Stimulated activated CD4-positive, alpha-beta T cell treated with anti-CD3 and anti-CD28 coated beads, Interleukin-12 subunit alpha, Interleukin-12 subunit beta, amount 100 ng/mL, for 4 hours (primary cell): ENCODE measurements around the gene TOR4A.

Experiments used
- DNase-seq: peaks from one replicate; pipeline ENCODE4 v3.0.0-alpha.2; 2020

The TOR4A gene

DNA sequence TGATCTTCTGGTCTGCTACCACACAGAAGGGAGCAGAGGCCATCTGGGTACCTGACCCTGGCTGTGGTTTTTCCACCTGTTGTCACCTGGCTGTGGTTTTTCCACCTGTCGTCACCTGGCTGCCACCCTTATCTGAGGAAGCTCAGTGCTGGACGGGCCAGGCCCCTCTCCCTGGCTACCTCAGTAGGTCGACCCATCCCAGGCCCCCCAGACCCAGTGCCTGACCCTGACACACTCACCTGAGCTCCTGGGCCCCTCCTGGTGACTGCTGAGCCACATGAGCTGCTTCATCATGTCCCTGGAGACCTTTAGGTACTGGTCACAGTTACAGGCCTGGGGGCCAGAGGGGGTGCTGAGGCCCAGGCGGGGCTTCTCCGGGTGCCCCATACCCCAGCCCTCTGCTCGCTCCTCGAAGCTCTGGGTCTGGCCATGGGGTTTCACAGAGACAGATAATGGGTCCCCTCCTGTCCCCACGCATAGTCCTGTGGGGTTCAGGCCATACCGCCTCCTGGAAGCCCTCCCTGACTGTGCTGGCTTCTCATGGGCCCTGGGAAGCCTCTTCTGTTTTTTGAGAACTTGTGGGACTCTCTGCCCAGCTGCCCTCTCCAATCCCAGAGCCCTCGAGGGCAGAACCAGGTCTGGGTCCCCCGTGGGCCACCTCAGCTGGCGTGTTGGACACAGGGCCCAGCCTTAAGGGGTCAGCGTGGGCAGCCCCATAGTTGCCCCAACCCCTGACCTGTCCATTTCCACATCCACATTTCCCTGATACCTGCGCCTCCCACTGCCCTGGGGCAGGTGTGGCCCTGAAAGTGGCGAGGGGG lies 32.1 kb downstream of the TOR4A start:
- no peak for DNase-seq

DNA sequence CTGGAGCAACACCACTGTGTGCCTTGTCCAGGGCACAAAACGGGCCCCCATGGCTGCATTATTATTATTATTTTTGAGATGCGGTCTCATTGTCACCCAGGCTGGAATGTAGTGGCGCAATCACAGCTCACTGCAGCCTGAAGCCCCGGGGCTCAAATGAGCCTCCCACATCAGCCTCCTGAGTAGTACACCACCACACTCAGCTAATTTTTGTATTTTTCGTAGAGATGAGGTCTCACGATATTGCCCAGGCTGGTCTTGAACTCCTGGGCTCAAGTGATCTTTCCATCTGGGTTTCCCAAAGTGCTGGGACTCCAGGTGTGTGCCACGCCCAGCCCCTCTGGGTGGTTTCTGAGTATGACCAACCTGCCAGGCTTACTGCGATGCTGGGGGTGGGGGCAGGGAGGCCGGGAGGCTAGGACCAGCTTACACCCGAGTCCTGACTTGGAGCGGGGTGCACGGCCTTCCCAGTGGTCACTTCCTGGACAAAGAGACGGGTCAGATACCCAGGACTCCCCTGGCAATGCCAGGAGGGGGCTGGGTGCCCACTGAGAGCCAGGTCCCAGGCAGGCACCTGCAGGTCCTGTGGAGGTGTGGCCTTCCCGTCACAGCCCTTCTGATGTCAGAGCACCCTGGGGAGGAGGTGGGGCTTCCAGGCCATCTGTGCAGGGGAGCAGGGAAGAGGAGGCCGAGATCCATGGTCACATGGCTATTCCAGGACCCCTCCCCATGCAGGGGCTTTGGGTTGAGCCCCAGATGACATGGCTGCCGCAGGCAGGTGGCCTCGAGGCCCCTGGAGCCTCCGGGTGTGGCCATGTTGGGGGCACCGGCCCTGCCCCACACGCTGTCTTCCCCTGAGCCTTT lies 32.9 kb downstream of the TOR4A start:
- no peak for DNase-seq

DNA sequence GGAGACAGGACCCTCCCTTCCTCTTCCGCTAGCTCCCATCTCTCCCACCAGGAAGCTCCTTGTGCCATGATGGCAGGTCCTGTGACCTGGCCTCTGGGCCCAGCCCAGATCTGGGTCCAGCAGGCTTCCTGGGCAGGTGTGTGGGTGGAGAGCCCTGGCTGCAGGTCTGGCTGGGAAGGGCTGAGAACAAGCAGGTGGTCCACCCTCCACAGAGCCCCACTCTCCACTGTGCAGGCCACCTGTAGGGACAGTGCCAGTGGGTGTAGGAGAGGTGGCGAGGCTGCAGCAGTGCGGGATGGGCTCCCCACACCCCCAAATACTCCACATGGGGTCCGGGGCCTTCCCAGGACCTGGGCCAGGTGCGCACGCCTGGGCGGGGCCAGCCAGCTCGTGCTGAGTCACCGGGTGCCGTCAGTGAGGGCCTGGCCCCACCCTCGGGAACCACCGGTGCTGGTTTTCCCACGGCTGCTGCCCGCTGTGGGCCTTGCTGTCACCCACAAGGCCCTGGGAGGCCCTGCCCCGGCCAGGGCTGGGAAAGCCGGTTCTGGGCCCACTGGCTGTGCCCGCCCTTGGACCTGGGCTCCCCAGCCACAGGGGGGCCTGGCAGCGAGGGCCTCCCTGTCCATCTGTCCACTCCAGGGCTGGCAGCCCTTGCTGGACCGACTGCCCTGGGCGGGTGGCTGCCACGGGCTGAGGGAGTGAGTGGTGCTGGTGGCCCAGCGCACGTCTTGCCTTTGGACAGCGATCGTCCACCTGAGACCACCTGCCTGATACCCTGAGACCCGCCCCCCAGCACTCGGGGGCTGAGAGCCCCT lies 33.9 kb downstream of the TOR4A start:
- DNase-seq = no peak

DNA sequence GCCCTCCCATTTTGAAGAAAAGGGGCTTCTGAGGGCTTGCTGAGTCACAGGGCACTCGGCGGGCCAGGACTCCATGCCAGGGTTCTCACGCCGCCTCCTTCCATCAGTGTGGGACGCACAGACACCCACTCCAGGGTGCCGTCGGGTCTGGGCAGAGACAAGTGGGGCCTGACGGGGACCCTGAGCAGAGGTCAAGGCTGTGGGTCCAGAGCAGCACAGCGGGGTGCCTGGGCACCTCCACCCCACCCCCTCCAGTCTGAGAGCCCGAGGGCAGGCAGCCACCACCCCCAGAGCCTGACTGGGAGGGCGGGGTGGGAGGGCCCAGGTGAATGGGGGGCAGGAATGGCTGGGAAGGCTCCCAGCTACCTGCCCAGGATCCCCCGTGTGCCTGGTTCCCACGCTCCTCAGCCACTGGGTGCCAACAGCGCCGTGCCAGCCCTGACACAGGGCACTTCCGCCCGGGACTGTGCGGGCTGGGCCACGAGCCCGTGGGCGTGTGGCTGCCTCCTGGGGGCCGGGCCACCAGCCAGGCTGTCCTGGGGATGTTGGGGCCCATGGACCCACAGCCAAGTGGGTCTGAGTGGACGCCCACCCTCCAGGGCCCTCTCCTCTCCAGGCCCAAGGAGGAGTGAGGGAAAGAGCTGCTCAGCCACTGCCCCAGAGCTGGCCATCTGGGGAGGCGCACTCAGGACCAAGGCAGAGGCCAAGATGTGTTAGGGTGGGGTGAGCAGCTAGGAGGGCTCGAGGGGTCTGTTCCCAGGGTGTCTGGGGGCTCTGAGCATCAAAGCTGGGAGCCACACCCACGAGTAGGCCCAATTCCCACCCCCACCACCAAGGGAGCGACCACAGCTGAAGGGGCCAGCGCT lies 34.7 kb downstream of the TOR4A start:
- DNase-seq = no peak

DNA sequence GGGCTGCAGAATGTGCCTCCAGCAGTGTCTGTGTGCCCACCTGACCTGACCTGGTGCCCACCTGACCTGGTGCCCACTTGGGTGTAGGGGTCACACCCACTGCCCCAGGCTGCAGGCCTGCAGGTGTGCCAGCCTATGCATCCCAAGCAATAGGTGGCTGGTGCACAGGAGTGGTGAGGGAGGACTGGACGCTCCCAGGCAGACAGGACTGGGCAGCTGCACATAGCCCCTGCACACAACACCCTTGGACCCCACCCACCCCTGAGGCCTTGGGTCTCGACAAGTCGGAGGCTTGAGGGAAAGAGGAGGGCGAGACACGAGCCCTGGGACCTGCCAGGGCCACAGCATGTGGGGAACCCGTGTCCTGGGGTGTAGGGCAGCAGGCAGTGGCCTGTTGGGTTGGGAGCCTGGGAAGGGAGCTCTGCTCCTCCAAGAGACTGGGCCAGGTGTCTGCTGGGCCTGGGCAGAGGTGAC lies 35.4 kb downstream of the TOR4A start:
- DNase-seq = no peak

DNA sequence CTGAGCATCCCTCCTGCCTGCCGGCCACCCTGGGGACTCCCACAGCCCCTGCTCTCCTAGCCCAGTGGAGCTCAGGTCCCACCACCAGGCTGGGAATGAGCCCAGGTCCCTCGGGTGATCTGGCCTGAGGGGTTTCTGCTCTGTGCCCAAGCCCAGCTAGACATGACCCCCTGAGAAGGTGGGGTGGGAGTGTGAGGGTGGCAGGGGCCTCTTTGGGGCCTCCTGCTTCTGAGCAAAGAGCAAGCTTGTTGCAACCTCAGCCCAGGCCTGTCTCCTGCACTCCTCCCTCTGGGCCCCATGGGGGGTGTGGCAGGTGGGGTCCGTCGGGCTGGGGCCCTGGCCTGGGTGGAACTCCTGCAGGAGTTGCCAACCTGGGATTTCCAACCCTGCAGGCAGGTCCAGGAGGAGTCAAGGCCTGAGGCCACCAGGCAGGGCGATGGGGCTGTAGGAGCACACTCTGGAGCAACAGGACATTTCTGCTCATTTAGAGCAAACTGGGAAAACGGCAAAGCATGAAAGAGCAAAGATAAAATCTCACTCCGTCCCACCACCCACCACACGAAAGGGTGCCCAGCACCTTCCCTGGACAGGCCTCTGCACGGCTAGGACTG lies 35.9 kb downstream of the TOR4A start:
- no peak for DNase-seq

DNA sequence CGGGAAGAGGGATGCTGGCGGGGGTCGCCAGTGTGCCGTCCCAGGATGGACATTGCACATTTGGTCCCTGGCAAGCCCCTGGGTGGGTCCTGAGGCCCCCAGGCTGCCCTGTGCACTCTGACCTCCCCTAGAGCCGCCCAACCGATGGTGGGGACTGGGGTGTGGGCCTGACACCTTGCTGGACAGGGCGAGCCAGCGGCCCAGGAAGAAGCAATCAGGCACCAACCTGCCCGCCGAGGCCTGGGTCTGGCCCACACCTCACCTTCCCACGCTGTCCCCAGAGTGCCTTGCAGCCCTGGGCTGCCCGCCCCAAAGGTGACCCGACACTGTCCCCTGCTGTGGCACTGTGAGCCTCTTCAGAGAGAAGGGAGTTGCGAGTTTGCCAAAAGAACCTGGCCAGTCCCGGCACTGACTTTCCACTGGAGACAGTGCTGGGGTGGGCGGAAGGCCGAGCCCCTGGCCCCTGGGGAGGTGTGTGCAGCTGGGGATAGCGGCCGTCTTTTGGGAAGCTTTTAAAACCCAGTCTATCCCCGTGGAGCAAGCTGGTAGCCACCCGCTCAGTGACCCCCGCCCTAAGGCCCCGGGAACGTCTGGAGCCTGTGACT lies 36.5 kb downstream of the TOR4A start:
- no peak for DNase-seq

DNA sequence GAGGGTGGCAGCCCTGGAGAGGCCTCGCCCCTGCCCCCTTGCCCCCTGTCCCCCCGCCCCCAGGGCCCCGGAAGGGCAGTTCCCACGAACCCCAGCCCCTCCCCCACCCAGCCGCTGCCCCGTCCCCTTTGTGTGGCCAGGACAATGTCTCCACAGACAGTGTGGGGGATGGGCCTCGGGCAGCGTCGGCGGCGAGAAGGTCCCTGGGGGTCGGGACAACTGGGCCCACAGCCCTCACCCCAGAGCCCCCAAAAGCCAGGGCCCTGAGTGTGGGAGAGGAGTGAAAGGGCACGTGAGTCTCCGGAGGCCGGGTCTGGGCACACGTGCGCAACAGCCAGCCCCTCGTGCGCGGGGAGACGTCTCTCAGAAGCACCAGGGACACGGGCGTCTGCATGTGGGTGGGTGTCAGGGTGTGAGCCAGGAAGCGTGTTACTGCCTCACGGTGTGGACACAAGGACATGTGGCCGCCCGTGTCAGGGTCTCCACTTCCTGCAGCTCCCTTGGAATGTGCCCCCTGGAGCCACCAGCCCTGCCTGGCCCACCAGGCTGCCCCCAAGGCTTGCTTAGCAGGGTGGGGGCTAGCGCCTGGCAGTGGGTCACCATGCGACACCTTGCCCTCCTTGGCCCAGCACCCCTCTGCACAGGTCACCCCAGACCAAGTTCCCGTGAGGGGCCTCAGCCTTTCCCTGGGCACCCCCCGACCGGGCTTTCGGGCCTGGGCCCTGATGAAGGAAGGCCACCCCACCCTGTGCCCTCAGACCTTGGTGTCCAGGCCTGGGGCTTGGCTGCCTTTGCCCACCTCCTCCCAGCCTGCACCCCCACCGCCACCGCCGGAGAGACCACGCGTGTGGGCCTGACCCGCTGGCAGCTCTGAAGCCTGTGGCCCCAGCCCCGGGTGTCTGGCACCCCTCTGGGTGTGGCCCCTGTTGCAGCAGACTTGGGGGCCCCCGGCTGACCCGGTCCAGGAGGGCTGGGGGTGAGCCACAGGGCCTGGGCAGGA lies 37.3 kb downstream of the TOR4A start:
- DNase-seq = no peak

DNA sequence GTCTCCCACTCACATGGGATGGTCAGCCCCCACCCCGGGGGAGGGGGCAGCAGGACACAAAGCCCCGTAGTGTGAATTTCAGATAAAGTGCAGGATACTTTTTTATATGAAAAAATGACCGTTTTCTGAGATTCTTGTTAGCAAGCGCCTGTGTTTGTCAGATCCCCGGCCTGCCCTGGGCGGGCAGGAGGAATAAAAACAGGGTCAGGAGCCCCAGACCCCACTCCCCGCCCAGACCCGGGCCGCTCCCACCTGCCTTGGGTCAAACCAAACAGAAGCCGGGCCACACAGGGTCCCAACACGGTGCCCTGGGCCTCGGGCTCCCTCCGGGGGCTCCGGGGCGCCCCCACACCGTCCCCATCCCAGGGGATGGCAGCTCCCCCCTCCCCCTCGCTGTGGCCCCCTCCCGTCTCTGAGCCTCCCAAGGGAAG lies 38.1 kb downstream of the TOR4A start:
- DNase-seq = no peak

DNA sequence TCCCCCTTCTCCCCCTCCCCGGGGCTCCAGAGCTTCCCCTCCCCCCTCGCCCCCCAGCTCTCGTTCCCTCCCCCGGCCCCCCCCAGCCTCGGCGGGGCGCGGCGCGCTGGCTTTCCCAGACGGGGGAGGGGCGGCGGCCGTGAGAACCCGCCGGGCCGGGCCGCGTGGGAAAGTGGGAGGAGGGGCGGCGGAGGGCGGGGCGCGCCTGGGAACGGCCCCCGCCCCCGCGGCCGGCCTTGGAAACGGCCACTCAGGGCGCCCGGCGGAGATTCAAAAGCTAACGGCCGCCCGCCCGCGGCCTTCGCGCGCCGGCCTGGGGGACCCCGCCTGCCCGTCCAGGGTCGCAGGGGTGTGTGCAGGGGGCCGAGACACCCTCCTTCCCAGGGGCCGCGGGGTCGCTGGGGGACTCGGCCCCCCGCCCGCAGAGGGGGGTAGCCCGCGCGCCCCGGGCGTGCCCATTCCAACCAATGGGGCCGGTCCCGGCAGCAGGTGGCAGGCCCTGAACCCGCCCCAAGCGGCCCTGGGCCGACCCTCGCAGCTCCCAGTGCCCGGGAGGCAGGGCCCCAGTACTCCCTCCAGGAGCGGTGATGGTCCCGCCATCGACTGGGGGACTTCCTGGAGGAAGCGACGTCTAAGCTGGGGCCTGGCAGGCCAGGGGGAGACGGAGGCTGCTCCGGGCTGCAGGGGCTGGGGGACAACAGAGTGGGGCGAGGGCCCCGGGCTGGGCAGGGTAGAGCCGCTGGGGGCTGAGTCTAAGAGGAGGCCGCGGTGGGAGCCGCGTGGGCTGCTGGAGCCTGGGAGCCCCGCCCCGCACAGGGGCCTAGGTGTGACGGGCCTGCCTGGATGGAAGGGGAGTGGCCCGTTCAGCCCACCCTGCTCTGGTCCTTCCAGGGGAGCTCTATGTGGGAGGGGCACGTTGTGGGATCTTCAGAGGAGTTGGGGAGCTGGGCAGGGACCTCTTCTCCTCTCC lies 38.8 kb downstream of the TOR4A start:
- no peak for DNase-seq

DNA sequence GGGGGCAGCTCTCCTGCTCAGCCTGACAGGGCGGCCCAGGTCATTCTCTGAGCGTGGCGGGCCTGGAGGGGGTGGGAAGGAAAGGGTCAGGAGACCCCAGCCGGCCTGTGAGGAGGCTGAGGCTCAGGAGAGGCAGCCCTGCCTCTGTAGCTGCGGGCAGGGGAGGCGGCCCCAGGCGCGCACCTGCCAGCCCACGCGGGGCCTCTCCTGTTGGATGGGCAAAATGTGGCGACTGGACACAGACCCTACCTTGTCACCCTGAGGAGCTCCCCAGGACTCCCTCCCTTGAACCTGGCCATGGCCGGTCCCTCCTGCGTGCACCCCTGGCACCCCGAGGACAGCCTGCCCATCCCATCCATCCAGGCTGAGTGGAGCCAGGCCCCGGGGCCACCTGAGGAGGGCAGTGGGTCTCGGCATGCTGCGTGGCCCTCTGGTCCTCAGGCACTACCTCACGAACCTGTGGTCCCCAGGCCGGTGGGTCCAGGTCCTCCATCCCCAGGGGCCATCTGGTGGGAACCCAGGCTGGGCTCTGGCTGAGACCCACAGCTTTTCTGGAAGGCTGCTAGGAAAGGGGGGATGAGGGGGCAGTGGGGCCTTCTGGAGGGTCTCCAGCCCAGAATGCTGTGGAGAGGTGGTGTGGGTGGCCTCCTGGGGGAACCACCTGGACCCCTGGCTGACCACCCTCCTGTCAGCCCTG lies 39.6 kb downstream of the TOR4A start:
- no peak for DNase-seq

DNA sequence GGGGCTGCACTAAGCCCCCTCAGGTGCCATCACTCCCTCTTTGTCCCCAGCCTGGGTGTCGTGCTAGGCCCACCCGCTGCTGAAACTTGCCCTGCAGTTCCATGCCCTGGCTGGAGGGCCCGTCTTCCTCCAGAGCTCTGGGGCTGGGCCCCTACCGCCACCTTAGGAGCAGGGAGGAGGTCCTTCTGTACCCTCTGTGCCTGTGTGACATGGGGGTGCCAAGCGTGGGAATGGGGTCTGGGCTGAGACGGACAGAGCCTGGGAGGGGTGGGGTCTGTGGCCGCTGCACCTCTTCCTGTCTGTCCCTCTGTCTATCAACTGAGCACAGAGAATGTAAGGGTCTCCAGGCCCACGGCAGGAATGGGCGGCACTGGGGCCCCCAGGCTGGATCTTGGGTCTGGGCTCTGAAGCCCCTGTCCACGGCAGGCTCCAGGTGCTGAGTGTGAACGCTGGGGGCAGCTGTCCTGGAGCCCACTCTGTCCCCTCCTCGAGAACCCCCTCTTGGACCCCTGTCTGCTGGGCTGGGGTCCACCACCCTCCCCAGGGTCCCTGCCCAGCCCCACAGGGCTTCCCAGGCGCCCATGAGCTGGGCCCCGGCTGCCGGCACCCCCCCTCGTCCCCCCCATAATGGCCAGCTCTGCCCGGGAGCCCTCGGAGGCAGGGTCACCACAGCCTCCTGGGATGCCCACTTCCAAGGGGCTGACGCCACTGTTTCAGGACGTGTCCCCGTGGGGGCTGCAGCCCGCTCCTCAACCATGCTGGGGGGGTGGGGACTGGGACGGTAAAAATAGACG lies 40.4 kb downstream of the TOR4A start:
- no peak for DNase-seq

DNA sequence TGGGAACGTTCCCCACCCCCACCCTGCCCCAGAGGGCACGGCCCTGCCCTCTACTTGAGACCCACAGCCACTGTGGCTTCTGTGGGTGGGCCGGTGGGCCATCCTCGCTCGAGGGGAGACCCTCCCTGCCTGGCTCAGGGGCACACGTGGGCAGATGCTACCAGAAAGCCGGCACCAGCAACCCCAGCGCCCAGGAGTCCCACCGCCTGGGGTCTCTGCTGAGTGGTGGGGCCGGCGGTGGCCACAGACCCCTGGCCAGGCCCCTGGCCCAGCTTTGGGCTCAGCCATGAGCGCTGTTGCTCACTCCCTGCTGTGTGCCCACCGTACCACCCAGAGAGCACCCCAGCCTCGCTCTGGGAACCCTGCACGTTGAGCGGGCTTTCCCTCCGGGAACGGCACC lies 41.1 kb downstream of the TOR4A start:
- no peak for DNase-seq

DNA sequence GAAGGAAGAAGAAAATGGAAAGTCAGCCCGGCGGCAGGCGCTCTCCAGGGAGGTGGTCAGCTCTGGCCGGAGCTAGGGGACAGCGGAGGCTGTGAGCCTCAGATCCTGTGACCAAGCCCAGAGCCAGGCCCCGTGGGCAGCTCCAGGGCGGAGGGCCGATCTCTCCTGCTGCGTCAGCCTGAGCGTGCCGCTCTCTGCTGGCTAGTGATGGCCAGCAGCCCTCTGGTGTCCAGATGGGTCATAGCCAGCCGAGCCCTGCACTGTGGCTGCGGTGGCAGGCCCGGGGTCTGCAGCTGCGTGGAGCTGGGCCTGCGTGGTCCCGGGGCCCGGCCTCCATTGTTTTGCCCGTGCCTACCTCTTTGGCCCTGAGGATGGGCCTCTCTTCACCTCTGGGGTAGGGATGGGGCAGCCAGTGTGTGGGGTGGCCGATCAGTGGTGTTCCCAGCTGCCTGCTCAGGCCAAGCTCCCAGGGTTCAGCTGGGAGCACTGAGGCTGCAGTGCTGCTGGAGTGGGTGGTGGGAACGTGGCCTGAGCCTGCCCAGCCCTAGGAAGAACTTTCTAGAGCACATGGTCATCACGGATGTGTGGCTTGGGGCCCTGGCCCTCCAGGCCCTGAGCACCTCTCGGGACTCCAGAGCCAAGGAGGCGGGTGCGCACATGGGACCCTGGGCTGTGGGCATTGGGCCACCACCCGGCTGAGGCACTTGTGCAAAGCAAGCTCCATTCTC lies 41.6 kb downstream of the TOR4A start:
- no peak for DNase-seq

DNA sequence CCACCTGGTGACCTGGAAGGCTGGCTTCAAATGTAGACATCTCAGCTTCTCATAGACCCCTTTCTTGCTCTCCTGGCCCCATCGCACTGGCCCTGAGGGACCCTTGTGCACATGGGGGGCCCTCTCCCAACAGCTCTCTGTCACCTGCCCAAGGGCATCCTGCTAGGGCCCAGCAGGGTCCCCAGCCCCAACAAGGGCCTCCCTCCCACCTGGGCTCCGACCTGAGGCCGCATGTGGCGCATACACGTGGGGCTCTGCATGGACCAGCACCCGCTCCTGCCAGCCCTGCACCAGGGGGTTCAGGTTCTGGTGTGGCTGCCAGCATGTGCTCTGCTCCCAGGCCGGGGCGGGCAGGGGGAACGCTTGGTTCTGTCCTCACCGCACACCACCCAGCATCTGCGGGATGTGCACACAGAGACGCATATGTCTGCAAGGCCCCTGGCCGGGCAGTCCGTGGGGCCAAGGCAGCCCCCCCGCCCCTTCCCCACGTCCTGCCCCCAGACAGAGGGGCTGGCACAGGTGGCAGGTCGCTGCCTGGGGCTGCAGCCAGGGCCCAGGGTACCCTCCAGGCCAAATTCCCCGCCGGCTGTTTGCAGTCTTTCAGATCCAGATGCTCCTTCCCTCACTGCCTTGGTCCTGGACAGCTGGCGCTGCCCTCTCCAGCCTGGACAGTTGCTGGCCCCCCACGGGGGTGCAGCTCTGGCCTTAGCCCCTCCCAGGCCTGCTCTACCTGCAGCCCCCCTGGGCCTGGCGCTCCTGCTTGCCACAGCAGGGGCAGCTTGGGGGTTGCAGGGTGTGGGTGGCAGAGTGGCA lies 42.4 kb downstream of the TOR4A start:
- DNase-seq = no peak
